OCI-LY1 (cell line): ENCODE data around the gene BICDL2.

ENCODE experiments used
- H2AFZ ChIP-seq: fragments of 200-600 bp; sonication (generic), shearing (Covaris generic); 2 replicates; pipeline ENCODE4 v1.6.0; 2014; ENCODE audit warnings: antibody characterized with exemption, mild to moderate bottlenecking, low read length
- H3F3A ChIP-seq: fragments of 200-600 bp; sonication (generic), shearing (Covaris generic); 2 replicates; pipeline ENCODE4 v1.6.0; 2014; ENCODE audit warnings: mild to moderate bottlenecking, antibody characterized with exemption, low read length, moderate library complexity; ENCODE audit not compliant: insufficient read depth
- H3K27ac ChIP-seq: fragments of 200-600 bp; sonication (generic); 2 replicates; pipeline ENCODE4 v1.5.1; 2014; ENCODE audit warnings: low read length, mixed run types, mild to moderate bottlenecking, low read depth; ENCODE audit not compliant: poor library complexity, severe bottlenecking
- H3K27me3 ChIP-seq: fragments of 200-600 bp; sonication (generic); 2 replicates; pipeline ENCODE4 v1.6.0; 2014; ENCODE audit warnings: antibody characterized with exemption, mild to moderate bottlenecking, low read length, moderate library complexity; ENCODE audit not compliant: insufficient read depth
- H3K36me3 ChIP-seq: fragments of 200-600 bp; sonication (generic); 2 replicates; pipeline ENCODE4 v1.6.1; 2014; ENCODE audit warnings: mild to moderate bottlenecking, antibody characterized with exemption, low read length, moderate library complexity, mixed read lengths; ENCODE audit not compliant: insufficient read depth
- H3K4me1 ChIP-seq: fragments of 200-600 bp; sonication (generic); 2 replicates; pipeline ENCODE4 v1.5.1; 2014; ENCODE audit warnings: mild to moderate bottlenecking, low read length, moderate library complexity; ENCODE audit not compliant: insufficient read depth, severe bottlenecking
- H3K4me2 ChIP-seq: fragments of 200-600 bp; sonication (generic), shearing (Covaris generic); 2 replicates; pipeline ENCODE4 v1.6.1; 2014; ENCODE audit warnings: low read length
- H3K4me3 ChIP-seq: fragments of 200-600 bp; sonication (generic); 2 replicates; pipeline ENCODE4 v1.5.1; 2014; ENCODE audit warnings: low read length, low read depth, mild to moderate bottlenecking, mixed read lengths; ENCODE audit not compliant: poor library complexity, severe bottlenecking
- H3K79me2 ChIP-seq: fragments of 200-600 bp; shearing (Covaris generic); 2 replicates; pipeline ENCODE4 v1.6.1; 2016; ENCODE audit warnings: mixed run types, low read length, mixed read lengths; ENCODE audit not compliant: insufficient read depth
- H3K9ac ChIP-seq: fragments of 200-600 bp; sonication (generic), shearing (Covaris generic); 2 replicates; pipeline ENCODE4 v1.6.1; 2014; ENCODE audit warnings: mild to moderate bottlenecking, low read length, mixed read lengths
- H3K9me2 ChIP-seq: fragments of 200-600 bp; sonication (generic), shearing (Covaris generic); 2 replicates; pipeline ENCODE4 v1.6.1; 2014; ENCODE audit warnings: low read depth, mild to moderate bottlenecking, low read length, mixed read lengths
- H3K9me3 ChIP-seq: fragments of 200-600 bp; shearing (Covaris generic); 2 replicates; pipeline ENCODE4 v1.6.1; 2014; ENCODE audit warnings: low read length, mixed read lengths
- H4K20me1 ChIP-seq: fragments of 200-600 bp; sonication (generic), shearing (Covaris generic); 2 replicates; pipeline ENCODE4 v1.6.0; 2016; ENCODE audit warnings: mild to moderate bottlenecking, low read length; ENCODE audit not compliant: insufficient read depth
- EZH2 ChIP-seq: fragments of 200-600 bp; sonication (generic), shearing (Covaris generic); IDR thresholded peaks from 2 replicates; pipeline ENCODE4 v1.8.0; 2017; ENCODE audit warnings: borderline replicate concordance, mixed run types, mild to moderate bottlenecking, antibody characterized with exemption, low read length, moderate library complexity, mixed read lengths
- TF ChIP-seq, protein P1 (sequence below): fragments of 200-600 bp; sonication (generic), shearing (Covaris generic); IDR thresholded peaks from 2 replicates; pipeline ENCODE4 v1.5.1; 2017; ENCODE audit warnings: mild to moderate bottlenecking, antibody characterized with exemption, low read length, moderate library complexity, mixed read lengths

The BICDL2 gene

DNA sequence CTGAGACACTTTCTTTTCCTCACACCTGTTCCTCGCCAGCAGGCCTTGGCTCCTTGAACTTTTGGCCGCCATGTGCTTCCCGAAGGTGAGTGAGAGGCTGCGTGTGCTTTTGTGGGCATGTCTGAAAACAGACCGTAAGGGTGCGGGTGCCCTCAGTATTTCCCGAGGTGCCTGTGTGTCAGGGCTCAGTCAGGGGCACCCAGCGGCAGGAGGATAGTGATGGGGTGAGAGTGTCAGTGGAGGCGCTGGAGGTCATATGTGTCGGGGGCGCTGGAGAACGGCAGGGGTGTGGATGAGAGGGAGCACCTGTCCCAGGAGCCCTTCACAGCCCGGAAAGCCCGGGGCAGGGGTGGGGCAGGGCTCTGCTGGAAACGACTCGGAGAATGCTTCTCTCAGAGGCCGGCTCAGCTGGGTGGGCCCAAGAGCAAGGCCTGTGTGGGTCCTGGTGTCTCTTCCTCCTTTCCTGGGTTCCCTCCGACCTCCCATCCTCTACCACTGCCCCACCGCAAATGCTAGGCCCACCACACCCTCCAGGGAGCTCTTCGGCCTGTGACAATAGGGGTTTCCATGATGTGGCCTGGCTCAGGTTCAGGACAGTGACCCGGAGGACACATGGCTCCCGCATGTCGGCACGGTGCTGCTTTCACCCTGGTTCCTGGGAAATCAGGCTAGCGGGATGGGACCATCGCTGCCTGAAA lies 29.1 kb upstream of the BICDL2 start:
- no peaks in the 10 kb centered on the region for H3K9me3 ChIP-seq
- H2AFZ ChIP-seq: no peak overlapping the region
- H3K36me3 ChIP-seq: no peaks in the 10 kb centered on the region; the same call in 1 of the 2 replicates
- no peaks in the 10 kb centered on the region for H4K20me1 ChIP-seq
- H3K9me2 ChIP-seq: no peaks in the 10 kb centered on the region
- H3K4me3 ChIP-seq: no peak overlapping the region
- H3F3A ChIP-seq: no peaks in the 10 kb centered on the region
- H3K4me1 ChIP-seq: no peaks in the 10 kb centered on the region
- no peaks in the 10 kb centered on the region for H3K79me2 ChIP-seq
- H3K9ac ChIP-seq: no peak overlapping the region
- H3K4me2 ChIP-seq: no peak overlapping the region
- H3K27me3 ChIP-seq: no peaks in the 10 kb centered on the region; the same call in 1 of the 2 replicates
- H3K27ac ChIP-seq: no peak overlapping the region
- TF ChIP-seq EZH2: no peak
- TF ChIP-seq, protein P1, sequence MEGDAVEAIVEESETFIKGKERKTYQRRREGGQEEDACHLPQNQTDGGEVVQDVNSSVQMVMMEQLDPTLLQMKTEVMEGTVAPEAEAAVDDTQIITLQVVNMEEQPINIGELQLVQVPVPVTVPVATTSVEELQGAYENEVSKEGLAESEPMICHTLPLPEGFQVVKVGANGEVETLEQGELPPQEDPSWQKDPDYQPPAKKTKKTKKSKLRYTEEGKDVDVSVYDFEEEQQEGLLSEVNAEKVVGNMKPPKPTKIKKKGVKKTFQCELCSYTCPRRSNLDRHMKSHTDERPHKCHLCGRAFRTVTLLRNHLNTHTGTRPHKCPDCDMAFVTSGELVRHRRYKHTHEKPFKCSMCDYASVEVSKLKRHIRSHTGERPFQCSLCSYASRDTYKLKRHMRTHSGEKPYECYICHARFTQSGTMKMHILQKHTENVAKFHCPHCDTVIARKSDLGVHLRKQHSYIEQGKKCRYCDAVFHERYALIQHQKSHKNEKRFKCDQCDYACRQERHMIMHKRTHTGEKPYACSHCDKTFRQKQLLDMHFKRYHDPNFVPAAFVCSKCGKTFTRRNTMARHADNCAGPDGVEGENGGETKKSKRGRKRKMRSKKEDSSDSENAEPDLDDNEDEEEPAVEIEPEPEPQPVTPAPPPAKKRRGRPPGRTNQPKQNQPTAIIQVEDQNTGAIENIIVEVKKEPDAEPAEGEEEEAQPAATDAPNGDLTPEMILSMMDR: no peak

DNA sequence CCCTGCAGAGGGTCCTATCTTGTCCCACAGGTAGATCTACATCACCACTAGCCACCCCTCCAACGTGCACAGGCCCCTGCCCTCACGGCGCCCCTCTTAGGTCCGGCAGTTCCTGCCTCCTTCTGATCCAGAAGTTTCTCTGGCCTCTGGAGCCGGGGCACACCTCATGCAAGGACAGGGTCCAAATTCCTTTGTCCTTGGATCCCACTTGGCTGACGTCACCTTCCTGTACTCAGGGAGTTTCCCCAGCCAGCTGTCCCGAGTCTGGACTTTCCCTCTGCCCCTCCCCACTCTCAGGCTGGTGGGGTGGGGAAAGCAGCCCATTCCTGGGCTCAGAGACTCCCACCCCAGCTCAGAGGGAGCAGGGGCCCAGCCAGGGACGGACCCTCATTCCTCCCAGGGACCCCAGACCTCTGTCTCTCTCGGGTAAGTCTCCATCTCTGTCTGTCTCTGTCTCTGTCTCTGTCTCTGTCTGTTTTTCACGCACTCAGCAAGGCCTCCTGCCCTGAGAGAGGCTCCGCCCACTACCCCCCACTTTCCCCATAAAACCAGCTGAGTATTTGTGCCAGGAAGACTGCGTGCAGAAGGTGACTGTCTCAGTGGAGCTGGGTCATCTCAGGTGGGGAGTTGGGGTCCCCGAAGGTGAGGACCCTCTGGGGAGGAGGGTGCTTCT lies 28.5 kb upstream of the BICDL2 start, which contains the start of gene IL32:
IL32 (plus strand) TSS at position 572 of the 673 bp plus-strand sequence. CDS start 172 bp downstream, outside the sequence.
- Histone ChIP-seq H3K27me3 (no peaks in the 10 kb centered on the region; the same call in 1 of the 2 replicates), H3K27ac (no peak within 1 kb of the TSS), H3K9ac (no peak within 1 kb of the TSS), H3K4me1 (no peaks in the 10 kb centered on the region), H3K4me2 (no peak within 1 kb of the TSS), H3K36me3 (no peaks in the 10 kb centered on the region; the same call in 1 of the 2 replicates), H2AFZ (no peak within 1 kb of the TSS), H3K9me3 (no peaks in the 10 kb centered on the region), H3K79me2 (no peaks in the 10 kb centered on the region), H3F3A (no peaks in the 10 kb centered on the region), H3K9me2 (no peaks in the 10 kb centered on the region), H3K4me3 (no peak within 1 kb of the TSS), H4K20me1 (no peaks in the 10 kb centered on the region)
- TF ChIP-seq, protein P1: no peak
- TF ChIP-seq EZH2: no peak

DNA sequence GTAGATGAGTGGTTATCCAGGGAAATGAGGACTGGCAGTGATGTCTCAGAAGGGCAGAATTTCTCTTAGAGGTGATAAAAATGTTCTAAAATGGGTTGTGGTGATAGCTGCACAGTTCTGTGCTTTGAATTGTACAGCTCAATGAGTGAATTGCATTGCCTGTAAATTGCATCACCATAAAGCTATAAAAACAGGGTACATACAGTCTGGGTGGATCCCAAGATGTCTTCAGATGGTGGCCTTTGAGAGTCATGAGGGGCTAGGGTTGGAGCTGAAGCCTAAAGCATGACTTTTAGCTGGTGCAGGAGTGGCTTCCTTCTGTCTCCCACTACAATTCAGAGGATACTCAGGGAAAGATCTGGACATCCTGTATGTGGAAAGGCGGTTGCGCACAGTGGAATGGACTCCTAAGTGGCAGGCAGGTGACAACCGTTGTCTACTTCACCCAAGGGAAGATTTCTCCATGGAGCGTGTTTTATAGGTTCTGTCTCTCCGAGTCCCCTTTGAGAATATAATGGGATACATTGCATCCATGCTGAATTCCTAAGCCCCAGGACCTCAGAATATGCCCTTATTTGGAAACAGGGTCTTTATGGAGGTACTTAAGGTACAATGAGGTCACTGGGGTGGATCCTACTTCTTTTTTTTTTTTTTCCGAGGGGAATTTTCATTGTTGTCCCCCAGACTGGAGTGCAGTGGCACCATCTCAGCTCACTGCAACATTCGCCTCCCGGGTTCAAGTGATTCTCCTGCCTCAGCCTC lies 27.1 kb upstream of the BICDL2 start:
- H3K27ac ChIP-seq: no peak overlapping the region
- H2AFZ ChIP-seq: no peak overlapping the region
- no peak overlapping the region for H3K4me2 ChIP-seq
- H3K9me2 ChIP-seq: no peaks in the 10 kb centered on the region
- peaks cover 5% of the 10 kb centered on the region for H3K4me1 ChIP-seq
- no peaks in the 10 kb centered on the region for H3K36me3 ChIP-seq
- no peaks in the 10 kb centered on the region for H3K9me3 ChIP-seq
- TF ChIP-seq, protein P1: no peak
- TF ChIP-seq EZH2: no peak
- H3K4me3 ChIP-seq: no peak overlapping the region
- no peak overlapping the region for H3K9ac ChIP-seq
- no peaks in the 10 kb centered on the region for H4K20me1 ChIP-seq
- H3F3A ChIP-seq: no peaks in the 10 kb centered on the region
- H3K27me3 ChIP-seq: no peaks in the 10 kb centered on the region; the same call in 1 of the 2 replicates
- H3K79me2 ChIP-seq: no peaks in the 10 kb centered on the region
